Stimulated activated CD4-positive, alpha-beta T cell treated with anti-CD3 and anti-CD28 coated beads, Interleukin-2, amount 100 ng/mL, for 48 hours (primary cell): ENCODE results near the gene USP24.
"Not testable (repeated sequence)": the region's sequence is repeated elsewhere in the genome, so short reads cannot be mapped to it uniquely, and the experiment has no call there.

Experiments
- DNase-seq, 2 donors: peaks; one replicate each; pipeline ENCODE4 v3.0.0-alpha.2; 2020

Gene USP24

DNA sequence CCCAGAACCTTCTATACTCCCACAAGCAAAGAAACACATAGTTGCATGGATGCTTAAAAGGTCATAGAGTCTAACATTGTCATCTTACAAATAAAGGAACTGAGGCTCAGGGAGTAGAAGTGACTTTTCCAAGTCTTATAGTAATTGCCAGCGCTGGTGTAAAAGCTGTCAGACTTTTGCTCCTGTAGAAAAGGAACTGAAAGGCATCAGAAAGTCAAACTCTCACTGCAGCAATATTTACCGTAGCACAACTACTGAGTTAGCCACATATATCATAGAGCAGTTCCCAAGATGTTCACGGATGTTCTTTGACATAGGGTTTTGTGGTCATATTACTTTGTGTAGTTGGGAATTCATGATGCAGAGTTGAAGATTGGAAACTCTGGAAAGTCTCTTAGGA is 16.6 kb upstream of the USP24 start:
- DNase-seq: no peak

GRCh38 chr1:55230659-55231058 is 15.5 kb upstream of the USP24 start:
- no peak for DNase-seq

DNA sequence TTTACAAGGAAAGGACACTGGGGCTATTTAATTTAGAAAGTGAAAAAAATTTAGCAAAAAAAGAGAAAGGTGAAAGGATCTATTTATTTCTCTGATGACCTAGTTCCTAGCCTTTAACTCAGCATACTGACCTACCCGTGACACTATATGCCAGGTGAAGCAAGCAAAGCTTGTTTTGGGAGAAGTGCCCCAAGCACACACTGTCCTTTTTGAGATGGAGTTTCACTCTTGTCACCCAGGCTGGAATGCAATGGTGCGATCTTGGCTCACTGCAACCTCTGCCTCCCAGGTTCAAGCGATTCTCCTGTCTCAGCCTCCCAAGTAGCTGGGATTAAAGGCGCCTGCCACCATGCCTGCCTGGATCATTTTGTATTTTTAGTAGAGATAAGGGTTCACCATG is 14.6 kb upstream of the USP24 start:
- DNase-seq: not testable (repeated sequence)

DNA sequence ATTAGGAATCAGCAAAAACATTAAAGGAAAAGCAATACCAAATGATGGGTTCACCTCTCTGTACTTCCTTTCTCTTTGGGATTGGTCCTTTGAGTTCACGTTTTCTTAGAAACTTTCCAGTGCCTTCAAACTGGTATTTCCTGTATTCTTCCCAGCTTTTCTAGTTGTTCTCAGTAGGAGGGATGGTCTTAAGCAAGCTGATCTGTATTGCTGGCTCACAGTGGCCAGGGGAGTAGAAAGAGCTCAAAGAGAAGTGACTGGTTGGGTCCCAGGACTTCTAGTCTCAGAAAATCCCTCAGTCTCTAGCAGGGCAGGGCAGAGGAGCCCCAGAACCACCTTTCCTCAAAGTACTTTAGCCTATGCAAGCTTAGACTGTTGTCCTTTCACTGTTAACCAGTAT is 10.1 kb upstream of the USP24 start:
- DNase-seq: no peak

GRCh38 chr1:55224729-55225128 is 9.6 kb upstream of the USP24 start:
- no peak for DNase-seq

DNA sequence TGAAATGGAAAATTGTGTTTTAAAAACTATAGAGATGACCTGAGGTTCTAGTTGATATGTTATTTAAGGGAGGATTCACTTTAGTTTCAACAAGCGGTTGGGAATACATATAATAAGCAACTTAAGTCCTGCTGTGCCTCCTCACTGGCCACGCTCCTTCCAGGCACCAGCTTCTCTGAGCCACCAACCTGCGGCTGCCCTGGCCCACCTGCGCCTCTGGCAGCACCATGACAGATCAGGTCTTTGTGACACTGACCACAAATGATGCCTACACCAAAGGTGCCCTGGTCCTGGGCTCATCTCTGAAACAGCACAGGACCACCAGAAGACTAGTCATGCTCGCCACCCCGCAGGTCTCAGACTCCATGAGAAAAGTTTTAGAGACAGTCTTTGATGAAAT is 7.0 kb upstream of the USP24 start:
- no peak for DNase-seq

- no peak for DNase-seq
Observed at GRCh38 chr1:55217226-55217986, 2.2 kb upstream of the USP24 start.

DNA sequence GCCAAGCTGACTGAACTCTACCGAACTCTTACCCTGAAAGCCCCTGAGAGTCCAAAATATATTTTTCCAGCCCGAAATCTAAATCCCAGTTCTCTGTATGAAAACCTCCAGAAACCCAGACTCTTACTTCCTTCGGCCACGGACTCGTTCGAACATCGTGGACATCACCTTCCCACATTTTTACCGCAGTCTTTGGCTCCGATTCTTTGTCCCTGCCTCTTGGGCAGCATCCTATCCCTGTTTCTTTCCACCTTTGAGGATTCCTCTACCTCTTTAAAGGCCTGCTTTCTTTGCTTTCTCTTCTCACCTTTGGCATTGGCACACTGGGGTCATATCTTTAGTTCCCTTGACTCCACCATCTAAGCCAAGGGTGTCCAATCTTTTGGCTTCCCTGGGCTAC is 932 bp upstream of the USP24 start:
- DNase-seq: no peak

- peak in 1 of 2 donors; percentile 27 for DNase-seq
Observed at GRCh38 chr1:55214934-55215193, 300 bp downstream of the USP24 start.

GRCh38 chr1:55214212-55214933 is 791 bp downstream of the USP24 start:
- peak; percentile 18 to 22 for DNase-seq

DNA sequence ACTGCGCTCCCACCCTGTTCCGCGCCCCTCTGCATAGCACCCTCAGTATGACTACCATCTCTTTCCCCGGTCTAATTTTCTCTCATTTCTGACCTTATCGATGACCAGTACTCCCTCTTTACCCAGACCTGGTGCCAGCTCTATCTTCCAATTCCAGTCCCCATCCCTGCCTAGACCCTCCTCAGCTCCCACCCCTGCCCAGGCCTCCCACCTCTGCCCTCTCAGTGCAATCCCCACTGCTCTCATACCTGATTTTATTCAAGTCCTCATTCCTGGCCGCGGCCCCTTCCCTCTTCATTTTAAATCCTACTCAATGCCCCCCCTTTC is 1.3 kb downstream of the USP24 start:
- no peak for DNase-seq

- no peak for DNase-seq
Observed at GRCh38 chr1:55213151-55213884, 1.8 kb downstream of the USP24 start.

GRCh38 chr1:55212349-55213150 is 2.6 kb downstream of the USP24 start:
- DNase-seq: no peak

- no peak for DNase-seq
Observed at GRCh38 chr1:55211863-55212262, 3.3 kb downstream of the USP24 start.

GRCh38 chr1:55210990-55211801 is 4.0 kb downstream of the USP24 start:
- DNase-seq: no peak

- DNase-seq: no peak
Observed at GRCh38 chr1:55209247-55209646, 5.9 kb downstream of the USP24 start.

- no peak for DNase-seq
Observed at GRCh38 chr1:55206210-55206609, 9.0 kb downstream of the USP24 start.

DNA sequence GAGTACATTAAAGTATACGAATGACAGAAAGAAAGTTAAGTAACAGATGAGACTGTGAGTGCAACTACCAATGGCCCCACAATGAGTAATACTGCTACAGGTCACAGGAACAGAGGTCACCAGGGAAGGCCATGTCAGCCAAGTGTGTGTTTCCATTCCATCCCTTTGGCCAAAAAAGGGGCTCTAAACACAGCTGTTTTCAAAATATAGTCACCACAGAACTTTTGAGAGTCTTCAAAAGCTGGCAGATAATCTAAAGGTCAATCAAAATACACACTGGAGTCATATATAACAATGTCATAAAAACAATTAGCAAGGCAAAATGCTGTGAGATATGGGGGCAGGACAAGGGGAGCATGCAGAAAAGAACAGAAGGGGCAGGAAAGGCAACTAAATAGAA is 10.2 kb downstream of the USP24 start:
- DNase-seq: no peak

GRCh38 chr1:55203064-55203463 is 12.1 kb downstream of the USP24 start:
- DNase-seq: no peak

DNA sequence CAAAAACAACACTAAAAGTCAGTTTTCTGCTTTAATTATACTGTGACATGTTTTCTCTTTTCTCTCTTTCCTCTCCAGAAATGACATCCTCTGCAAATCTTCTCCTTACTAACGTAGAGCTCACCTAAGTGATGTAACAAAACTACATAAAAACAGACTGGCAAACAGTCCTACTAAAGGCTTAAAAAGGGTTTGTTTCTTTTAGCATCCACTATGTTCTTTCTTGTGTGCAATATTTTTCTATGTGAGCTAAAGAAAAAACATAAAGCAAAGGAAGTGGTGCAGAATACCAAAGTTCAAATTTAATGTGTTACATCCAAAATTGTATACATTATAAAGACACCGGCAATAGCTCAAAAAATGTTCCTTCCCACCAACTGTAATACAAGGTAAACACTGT is 14.5 kb downstream of the USP24 start:
- no peak for DNase-seq

GRCh38 chr1:55199735-55200134 is 15.4 kb downstream of the USP24 start:
- not testable (repeated sequence) for DNase-seq

DNA sequence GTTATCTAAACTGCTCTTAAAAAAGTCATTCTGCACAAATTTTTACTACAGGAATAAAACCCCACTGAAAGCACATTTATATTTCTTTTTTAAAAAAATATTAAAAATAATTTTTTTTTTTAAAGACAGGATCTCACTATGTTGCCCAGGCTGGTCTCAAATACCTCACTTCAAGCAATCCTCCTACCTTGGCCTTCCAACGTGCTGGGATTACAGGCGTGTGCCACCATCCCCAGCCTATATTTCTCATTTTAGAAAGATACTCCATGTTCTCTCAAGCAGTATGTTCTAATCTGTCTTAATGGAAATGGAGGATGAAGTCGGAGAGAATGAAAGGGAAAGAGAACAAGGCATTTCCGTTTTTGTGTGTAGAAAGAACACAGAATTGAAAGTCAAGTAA is 17.1 kb downstream of the USP24 start:
- no peak for DNase-seq

- no peak for DNase-seq
Observed at GRCh38 chr1:55197099-55197498, 18.1 kb downstream of the USP24 start.
